Astrocyte (in vitro differentiated cells and primary cell): ENCODE data around the gene SVBP. TPM values are rescaled to one million over a fixed set of nuclear protein-coding genes. Genes with fewer than 3 reads are reported as not detected.

ENCODE experiments used
- DNase-seq: peaks from one replicate; pipeline ENCODE4 v3.0.0-alpha.2; 2010; ENCODE audit warnings: low read depth
- FAIRE-seq: peaks from 2 replicates; lab custom pipeline; 2011; peaks lifted over from hg19 to GRCh38; lab: Jason Lieb, UNC
- H2AFZ ChIP-seq: 2 replicates; pipeline ENCODE4 v1.6.0; 2012; ENCODE audit warnings: low read depth, low read length, inconsistent platforms
- H3K27ac ChIP-seq: 2 replicates; pipeline ENCODE4 v1.5.1; 2011; ENCODE audit warnings: low read depth, low read length, inconsistent platforms
- H3K27me3 ChIP-seq: 2 replicates; pipeline ENCODE4 v1.6.0; 2011; ENCODE audit warnings: low read length, inconsistent platforms; ENCODE audit not compliant: insufficient read depth
- H3K36me3 ChIP-seq: 2 replicates; pipeline ENCODE4 v1.5.1; 2011; ENCODE audit warnings: low read length, inconsistent platforms; ENCODE audit not compliant: insufficient read depth
- H3K4me1 ChIP-seq: 2 replicates; pipeline ENCODE4 v1.5.1; 2011; ENCODE audit warnings: low read length, inconsistent platforms; ENCODE audit not compliant: insufficient read depth
- H3K4me2 ChIP-seq: 2 replicates; pipeline ENCODE4 v1.6.0; 2012; ENCODE audit warnings: low read length, inconsistent platforms
- H3K4me3 ChIP-seq: 2 replicates; pipeline ENCODE4 v1.5.1; 2011; ENCODE audit warnings: low read depth, mild to moderate bottlenecking, low read length, inconsistent platforms; ENCODE audit not compliant: insufficient read depth
- H3K79me2 ChIP-seq: 2 replicates; pipeline ENCODE4 v1.6.0; 2012; ENCODE audit warnings: mild to moderate bottlenecking, low read length, inconsistent platforms; ENCODE audit not compliant: insufficient read depth
- H3K9ac ChIP-seq: 2 replicates; pipeline ENCODE4 v1.6.0; 2012; ENCODE audit warnings: mild to moderate bottlenecking, low read length, inconsistent platforms
- H3K9me3 ChIP-seq: 2 replicates; pipeline ENCODE4 v1.5.1; 2012; ENCODE audit warnings: low read depth, mild to moderate bottlenecking, low read length, inconsistent platforms; ENCODE audit not compliant: insufficient read depth
- H4K20me1 ChIP-seq: 2 replicates; pipeline ENCODE4 v1.6.0; 2012; ENCODE audit warnings: low read length, inconsistent platforms; ENCODE audit not compliant: insufficient read depth
- H3K27ac Mint-ChIP-seq: one replicate; pipeline ENCODE4 v1.8.0; 2021; ENCODE audit warnings: mild to moderate bottlenecking, mixed read lengths; ENCODE audit not compliant: unreplicated experiment
- H3K27me3 Mint-ChIP-seq: one replicate; pipeline ENCODE4 v1.8.0; 2021; ENCODE audit warnings: low read depth, mixed read lengths; ENCODE audit not compliant: unreplicated experiment
- H3K36me3 Mint-ChIP-seq: one replicate; pipeline ENCODE4 v1.8.0; 2021; ENCODE audit warnings: low read depth, mixed read lengths; ENCODE audit not compliant: unreplicated experiment
- H3K4me1 Mint-ChIP-seq: one replicate; pipeline ENCODE4 v1.8.0; 2021; ENCODE audit warnings: low read depth, mixed read lengths; ENCODE audit not compliant: unreplicated experiment
- H3K4me3 Mint-ChIP-seq: one replicate; pipeline ENCODE4 v1.8.0; 2021; ENCODE audit warnings: mild to moderate bottlenecking, moderate library complexity, mixed read lengths; ENCODE audit not compliant: unreplicated experiment
- H3K9me3 Mint-ChIP-seq: one replicate; pipeline ENCODE4 v1.8.0; 2021; ENCODE audit warnings: mild to moderate bottlenecking, mixed read lengths; ENCODE audit not compliant: unreplicated experiment
- CTCF ChIP-seq: IDR thresholded peaks from 2 replicates; pipeline ENCODE4 v1.5.1; 2011; ENCODE audit warnings: low read depth, mild to moderate bottlenecking, inconsistent platforms, low read length, moderate library complexity; ENCODE audit not compliant: insufficient read depth
- EZH2 ChIP-seq: IDR thresholded peaks from 2 replicates; pipeline ENCODE4 v1.6.1; 2012; ENCODE audit warnings: mild to moderate bottlenecking, low read length, inconsistent platforms; ENCODE audit not compliant: insufficient read depth
- total RNA-seq: library from RNA; stranded (reverse); gene quantifications from 2 replicates; pipeline ENCODE4 v1.2.1, GENCODE V29; 2021

The SVBP gene
- total RNA-seq, 1 donor from 2014 or later: 28.1 TPM

DNA sequence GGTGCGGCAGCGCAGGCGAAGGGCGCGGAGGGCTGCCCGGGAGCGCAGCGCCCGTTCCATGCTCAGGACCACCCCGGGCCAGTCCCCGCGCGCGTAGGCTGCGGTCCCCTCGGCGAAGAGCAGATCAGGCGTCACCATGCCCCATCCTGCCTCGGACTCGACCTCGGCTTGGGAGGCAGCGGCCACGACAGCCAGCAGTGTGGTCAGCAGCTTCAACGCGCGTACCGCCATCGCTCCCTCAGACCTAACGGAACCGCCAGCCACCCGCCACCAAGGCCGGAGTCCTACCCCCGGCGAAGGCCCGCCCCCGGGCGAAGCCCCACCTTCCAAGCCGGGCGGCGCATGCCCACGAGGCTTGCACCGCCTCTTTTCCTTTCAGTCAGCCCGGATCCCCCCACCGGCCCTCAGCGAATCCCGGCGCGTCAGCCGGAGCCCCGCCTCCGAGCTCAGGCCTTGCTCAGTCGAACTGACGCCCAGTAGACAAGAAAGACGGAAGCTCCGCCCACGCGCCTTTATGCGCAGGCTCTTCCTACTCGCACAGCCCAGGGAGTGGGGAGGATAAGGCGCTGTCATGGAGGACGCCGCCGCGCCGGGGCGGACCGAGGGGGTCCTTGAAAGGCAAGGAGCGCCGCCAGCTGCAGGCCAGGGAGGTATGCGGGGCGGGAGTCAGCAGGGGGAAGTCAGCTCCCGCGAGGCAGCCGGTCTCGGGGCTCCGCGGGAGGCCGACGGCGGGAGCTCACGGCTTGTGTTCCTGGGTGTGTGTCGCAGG lies 50.3 kb downstream of the SVBP start, which contains the start of the genes C1orf50 and P3H1:
TSS of gene C1orf50 (plus strand) at position 509 of the 769 bp plus-strand sequence. CDS start at position 572, 63 bp downstream.
TSS of gene P3H1 (minus strand) at position 288 of the 769 bp plus-strand sequence. CDS start at position 231, 57 bp downstream.
- H3K27ac Mint-ChIP-seq: peak within 1 kb of the TSS; percentile 80
- Histone ChIP-seq H3K27ac (peak within 1 kb of the TSS; percentile 78), H3K79me2 (peaks cover 94% of the 10 kb centered on the region), H2AFZ (peak within 1 kb of the TSS; percentile 91), H3K9me3 (no peaks in the 10 kb centered on the region), H4K20me1 (peaks cover 43% of the 10 kb centered on the region), H3K4me1 (peaks cover 17% of the 10 kb centered on the region), H3K27me3 (no peaks in the 10 kb centered on the region), H3K9ac (peak within 1 kb of the TSS; percentile 90), H3K36me3 (peaks cover 8% of the 10 kb centered on the region), H3K4me3 (peak within 1 kb of the TSS; percentile 90), H3K4me2 (peak within 1 kb of the TSS; percentile 96)
- TF ChIP-seq EZH2 (no peak), CTCF (no peak)
- DNase-seq: peak; percentile 97
- no peaks in the 10 kb centered on the region for H3K27me3 Mint-ChIP-seq
- peaks cover 8% of the 10 kb centered on the region for H3K4me1 Mint-ChIP-seq
- H3K4me3 Mint-ChIP-seq: no peak within 1 kb of the TSS
- FAIRE-seq: no peak
- peaks cover 8% of the 10 kb centered on the region for H3K36me3 Mint-ChIP-seq
- no peaks in the 10 kb centered on the region for H3K9me3 Mint-ChIP-seq

DNA sequence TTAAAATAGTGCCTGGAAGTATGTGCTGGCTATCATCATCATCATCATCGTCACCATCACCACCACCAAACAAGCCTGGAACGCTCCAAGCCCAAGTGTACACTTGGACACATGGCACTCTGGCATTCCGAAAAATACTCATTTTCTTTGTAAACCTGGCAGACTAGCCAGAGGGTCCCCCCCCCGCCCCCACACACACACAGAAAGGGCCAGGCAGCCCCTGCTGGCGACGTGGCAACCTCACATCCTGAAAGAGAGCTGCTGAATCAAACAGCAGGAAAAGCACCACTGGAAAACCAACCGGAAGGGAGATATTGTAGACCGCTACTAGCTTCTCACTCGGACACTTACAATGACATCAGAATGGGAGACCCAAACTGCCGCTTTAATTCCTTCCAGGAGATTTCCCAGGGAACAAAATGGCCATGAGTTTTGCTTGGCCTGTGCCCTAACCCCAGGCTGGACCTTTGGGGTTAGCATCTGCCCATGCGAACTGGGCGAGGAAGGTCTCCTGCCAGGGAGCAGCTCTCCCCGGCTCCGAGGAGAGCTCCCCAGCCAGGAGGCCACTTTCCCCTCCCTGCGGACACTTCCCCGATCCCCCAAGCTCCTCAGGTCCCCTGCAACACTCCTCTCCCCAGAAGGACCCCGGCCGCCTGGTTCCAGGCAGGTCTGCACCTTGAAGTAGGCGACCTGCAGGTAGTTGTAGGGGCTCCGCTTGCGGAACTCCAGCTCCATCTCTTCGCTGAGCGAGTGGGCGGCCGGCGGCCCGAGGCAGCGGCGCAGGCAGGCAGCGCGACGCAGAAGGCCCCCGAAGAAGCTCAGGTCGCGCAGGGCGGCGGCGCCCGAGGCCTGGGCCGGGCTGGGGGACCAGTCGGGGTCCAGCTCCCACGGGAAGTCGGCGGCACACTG lies 51.1 kb downstream of the SVBP start:
- Histone ChIP-seq H3K9me3 (no peaks in the 10 kb centered on the region), H3K79me2 (peaks cover 85% of the 10 kb centered on the region), H3K9ac (peak overlapping the region; percentile 90), H3K27me3 (no peaks in the 10 kb centered on the region), H3K36me3 (peaks cover 12% of the 10 kb centered on the region), H2AFZ (peak overlapping the region; percentile 90), H3K27ac (peak overlapping the region; percentile 73), H3K4me1 (peaks cover 17% of the 10 kb centered on the region), H4K20me1 (peaks cover 45% of the 10 kb centered on the region), H3K4me3 (peak overlapping the region; percentile 90), H3K4me2 (peak overlapping the region; percentile 89)
- FAIRE-seq (no peak), DNase-seq (peak; percentile 75)
- TF ChIP-seq CTCF: peak; percentile 47
- TF ChIP-seq EZH2: no peak
- peaks cover 8% of the 10 kb centered on the region for H3K36me3 Mint-ChIP-seq
- H3K4me1 Mint-ChIP-seq: peaks cover 8% of the 10 kb centered on the region
- H3K9me3 Mint-ChIP-seq: no peaks in the 10 kb centered on the region
- no peak overlapping the region for H3K27ac Mint-ChIP-seq
- no peak overlapping the region for H3K4me3 Mint-ChIP-seq
- H3K27me3 Mint-ChIP-seq: no peaks in the 10 kb centered on the region
